K562 (cell line): Measurements from ENCODE around the gene VPREB1. TPM values are rescaled to one million over a fixed set of nuclear protein-coding genes. Genes with fewer than 3 reads are reported as not detected.

ENCODE experiments used
- ATF7 ChIP-seq: fragments of 450-650 bp; IDR thresholded peaks from 2 replicates; pipeline ENCODE4 v1.7.1; 2014; ENCODE audit warnings: mild to moderate bottlenecking, moderate library complexity
- DPF2 ChIP-seq: fragments of 450-650 bp; IDR thresholded peaks from 2 replicates; pipeline ENCODE4 v1.6.1; 2016
- HDAC8 ChIP-seq: fragments of 450-650 bp; IDR thresholded peaks from 2 replicates; pipeline ENCODE4 v1.6.1; 2016; ENCODE audit warnings: mild to moderate bottlenecking, missing genetic modification characterization, moderate library complexity, missing compliant biosample characterization
- HLTF ChIP-seq: fragments of 450-650 bp; IDR thresholded peaks from 2 replicates; pipeline ENCODE4 v1.6.1; 2016
- NFXL1 ChIP-seq: fragments of 450-650 bp; formaldehyde crosslinking; IDR thresholded peaks from 2 replicates; pipeline ENCODE4 v1.4.0; 2021; ENCODE audit warnings: mild to moderate bottlenecking
- PREB ChIP-seq: sonication (generic); formaldehyde crosslinking; IDR thresholded peaks from 2 replicates; pipeline ENCODE4 v1.8.1; 2023; ENCODE audit warnings: mild to moderate bottlenecking, missing genetic modification reagents
- TFE3 ChIP-seq: fragments of 450-650 bp; formaldehyde crosslinking; IDR thresholded peaks from 2 replicates; pipeline ENCODE4 v1.4.0; 2020; ENCODE audit warnings: mild to moderate bottlenecking, mixed read lengths
- ZFX ChIP-seq: sonication (generic); formaldehyde crosslinking; IDR thresholded peaks from 2 replicates; pipeline ENCODE4 v1.8.0; 2022; ENCODE audit warnings: mild to moderate bottlenecking, missing genetic modification reagents, moderate library complexity
- ZHX1 ChIP-seq: fragments of 150-350 bp; conservative IDR thresholded peaks from 2 replicates; pipeline ENCODE4 v1.6.1; 2014; ENCODE audit warnings: low read length
- ZNF699 ChIP-seq: fragments of 250-450 bp; sonication (Bioruptor Pico); IDR thresholded peaks from 2 replicates; pipeline ENCODE4 v1.8.0; 2021; ENCODE audit warnings: mild to moderate bottlenecking, moderate library complexity; ENCODE audit not compliant: insufficient replicate concordance
- polyA plus RNA-seq, 8 experiments: library from polyadenylated mRNA; depleted of rRNA in 4 of 8; stranded (reverse) in 5 of 8; unstranded in 3 of 8; fragments of >200 nt; fragmentation: Nextera tagmentation in 2 of 8; fragmentation: Illumina TruSeq in 1 of 8; extraction: Ambion mirVana in 2 of 8; extraction: Trizol in 1 of 8; gene quantifications; 2 replicates each; pipeline versions ENCODE4 v1.2.1 to v1.2.3, GENCODE V29; 2011 to 2014; ENCODE audit warnings: inconsistent platforms in 1 of 8, missing spikeins in 1 of 8
- total RNA-seq, 7 experiments: library from RNA; depleted of rRNA in 6 of 7; stranded (reverse); fragments of >200 nt in 6 of 7; fragmentation: Illumina TruSeq in 2 of 7; extraction: Trizol in 2 of 7; gene quantifications; 2 replicates each; pipeline versions ENCODE4 v1.2.1 to v1.2.3, GENCODE V29; 2011 to 2021; ENCODE audit warnings: low replicate concordance in 1 of 7

VPREB1 gene
- total and polyA plus RNA-seq, 9 of the 15 experiments (the other 6 are each of a cell fraction or from before 2014, with no cell fraction given): not detected

GRCh38 chr22:22195265-22196017 is 49.1 kb upstream of the VPREB1 start (continued):
- TF ChIP-seq HDAC8: peak; percentile 85
- no peak for TF ChIP-seq ZNF699 (CRISPR knock-in tag)
- 0 out of 2 replicates have a peak, but pooled peaks have one; percentile 0 for TF ChIP-seq TFE3 (CRISPR knock-in tag)
- TF ChIP-seq PREB (CRISPR knock-in tag): no peak
- TF ChIP-seq HLTF: peak; percentile 94
- TF ChIP-seq ZFX: no peak
- TF ChIP-seq ZHX1: peak; percentile 70
- TF ChIP-seq NFXL1 (CRISPR knock-in tag): 0 out of 2 replicates have a peak, but pooled peaks have one; percentile 49
- peak; percentile 87 for TF ChIP-seq DPF2
- peak; percentile 85 for TF ChIP-seq ATF7
